HCT116 (cell line): Measurements from ENCODE around the gene SAYSD1.

Experiments used
- ATF3 ChIP-seq: IDR thresholded peaks from 2 replicates; pipeline ENCODE4 v1.6.1; 2012
- CEBPB ChIP-seq: IDR thresholded peaks from 2 replicates; pipeline ENCODE4 v1.6.1; 2012; ENCODE audit warnings: low read depth
- EGR1 ChIP-seq: IDR thresholded peaks from 2 replicates; pipeline ENCODE4 v1.6.1; 2012; ENCODE audit warnings: low read depth
- EZH2 ChIP-seq: fragments of 200-600 bp; sonication (generic); IDR thresholded peaks from 2 replicates; pipeline ENCODE4 v1.6.1; 2017; ENCODE audit warnings: antibody characterized with exemption, mixed run types
- EZH2phosphoT487 ChIP-seq: fragments of 200-600 bp; IDR thresholded peaks from 2 replicates; pipeline ENCODE4 v1.6.1; 2018; ENCODE audit warnings: antibody characterized with exemption, borderline replicate concordance
- POLR2A ChIP-seq: IDR thresholded peaks from 2 replicates; pipeline ENCODE4 v1.7.0; 2011; ENCODE audit warnings: borderline replicate concordance; ENCODE audit not compliant: insufficient read depth, insufficient read length; ENCODE audit errors: extremely low read depth
- POLR2AphosphoS5 ChIP-seq: IDR thresholded peaks from 2 replicates; pipeline ENCODE4 v1.6.1; 2011; ENCODE audit warnings: mild to moderate bottlenecking, low read depth, low read length, moderate library complexity
- SP1 ChIP-seq: IDR thresholded peaks from 2 replicates; pipeline ENCODE4 v1.6.1; 2012; ENCODE audit warnings: low read depth
- TF ChIP-seq, protein P1 (sequence below), 3 experiments: fragments of 200-600 bp in 1 of 3; sonication (generic) in 1 of 3; IDR thresholded peaks in 2 of 3; conservative IDR thresholded peaks in 1 of 3; 2 replicates each; pipeline ENCODE4 v1.5.1; 2012 to 2017; ENCODE audit warnings: low read depth in 2 of 3, low read length in 2 of 3, antibody characterized with exemption in 1 of 3, borderline replicate concordance in 1 of 3, control low read depth in 1 of 3, mild to moderate bottlenecking in 1 of 3, mixed read lengths in 1 of 3, mixed run types in 1 of 3, moderate library complexity in 1 of 3; ENCODE audit not compliant: insufficient read depth in 1 of 3

GRCh38 chr6:39102821-39103136 is 12.2 kb downstream of the SAYSD1 start:
- TF ChIP-seq POLR2A (no peak), SP1 (no peak), EGR1 (no peak), EZH2 (no peak), POLR2AphosphoS5 (no peak), ATF3 (no peak), EZH2phosphoT487 (no peak), CEBPB (no peak)
- TF ChIP-seq, protein P1, sequence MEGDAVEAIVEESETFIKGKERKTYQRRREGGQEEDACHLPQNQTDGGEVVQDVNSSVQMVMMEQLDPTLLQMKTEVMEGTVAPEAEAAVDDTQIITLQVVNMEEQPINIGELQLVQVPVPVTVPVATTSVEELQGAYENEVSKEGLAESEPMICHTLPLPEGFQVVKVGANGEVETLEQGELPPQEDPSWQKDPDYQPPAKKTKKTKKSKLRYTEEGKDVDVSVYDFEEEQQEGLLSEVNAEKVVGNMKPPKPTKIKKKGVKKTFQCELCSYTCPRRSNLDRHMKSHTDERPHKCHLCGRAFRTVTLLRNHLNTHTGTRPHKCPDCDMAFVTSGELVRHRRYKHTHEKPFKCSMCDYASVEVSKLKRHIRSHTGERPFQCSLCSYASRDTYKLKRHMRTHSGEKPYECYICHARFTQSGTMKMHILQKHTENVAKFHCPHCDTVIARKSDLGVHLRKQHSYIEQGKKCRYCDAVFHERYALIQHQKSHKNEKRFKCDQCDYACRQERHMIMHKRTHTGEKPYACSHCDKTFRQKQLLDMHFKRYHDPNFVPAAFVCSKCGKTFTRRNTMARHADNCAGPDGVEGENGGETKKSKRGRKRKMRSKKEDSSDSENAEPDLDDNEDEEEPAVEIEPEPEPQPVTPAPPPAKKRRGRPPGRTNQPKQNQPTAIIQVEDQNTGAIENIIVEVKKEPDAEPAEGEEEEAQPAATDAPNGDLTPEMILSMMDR (IDR thresholded peaks at IDR 0.05 in 2 of 3, conservative IDR thresholded peaks at IDR 0.05 in 1 of 3; ENCODE audit: borderline replicate concordance in 1 of 3, insufficient read depth in 1 of 3, low read depth in 2 of 3, low read length in 2 of 3): no peak
